DND-41 (cell line): ENCODE measurements around the gene SYNJ1.

Experiments
- ATAC-seq: fragments of 200-7000 bp; cut with Tn5 transposase; 3 replicates; pipeline ENCODE4 v1.9.1; 2021; ENCODE audit warnings: low read depth; ENCODE audit not compliant: insufficient read depth
- DNase-seq: peaks from one replicate; pipeline ENCODE4 v3.0.0-alpha.2; 2020
- H2AFZ ChIP-seq: 2 replicates; pipeline ENCODE4 v1.6.0; 2012; ENCODE audit warnings: low read depth, low read length
- H3K27ac ChIP-seq: 2 replicates; pipeline ENCODE4 v1.5.1; 2012; ENCODE audit warnings: low read length, inconsistent platforms
- H3K27me3 ChIP-seq: fragments of 200-600 bp; sonication (generic); 2 replicates; pipeline ENCODE4 v1.6.0; 2012; ENCODE audit warnings: low read length, mild to moderate bottlenecking, inconsistent platforms; ENCODE audit not compliant: insufficient read depth, poor library complexity
- H3K36me3 ChIP-seq: 2 replicates; pipeline ENCODE4 v1.5.1; 2012; ENCODE audit warnings: low read length, inconsistent platforms; ENCODE audit not compliant: insufficient read depth
- H3K4me1 ChIP-seq: 2 replicates; pipeline ENCODE4 v1.5.1; 2012; ENCODE audit warnings: mild to moderate bottlenecking, low read length; ENCODE audit not compliant: insufficient read depth
- H3K4me2 ChIP-seq: 2 replicates; pipeline ENCODE4 v1.6.0; 2012; ENCODE audit warnings: mild to moderate bottlenecking, moderate library complexity, low read length, inconsistent platforms; ENCODE audit not compliant: insufficient read depth
- H3K4me3 ChIP-seq, 2 experiments: fragments of 200-600 bp in 1 of 2; shearing (Covaris generic) in 1 of 2; 2 replicates each; pipeline ENCODE4 v1.5.1; 2012 to 2016; ENCODE audit warnings: inconsistent platforms in 2 of 2, low read length in 2 of 2, mild to moderate bottlenecking in 2 of 2, low read depth in 1 of 2, moderate library complexity in 1 of 2
- H3K79me2 ChIP-seq: 2 replicates; pipeline ENCODE4 v1.6.0; 2012; ENCODE audit warnings: low read length, inconsistent platforms; ENCODE audit not compliant: insufficient read depth
- H3K9ac ChIP-seq: 2 replicates; pipeline ENCODE4 v1.6.0; 2012; ENCODE audit warnings: low read depth, mild to moderate bottlenecking, inconsistent platforms, low read length, moderate library complexity
- H3K9me3 ChIP-seq: 2 replicates; pipeline ENCODE4 v1.5.1; 2012; ENCODE audit warnings: low read length, moderate library complexity, mild to moderate bottlenecking, inconsistent platforms; ENCODE audit not compliant: insufficient read depth, severe bottlenecking
- H4K20me1 ChIP-seq: 2 replicates; pipeline ENCODE4 v1.6.0; 2012; ENCODE audit warnings: low read length; ENCODE audit not compliant: insufficient read depth
- EZH2 ChIP-seq: IDR thresholded peaks from 3 replicates; pipeline ENCODE4 v1.6.1; 2012; ENCODE audit warnings: borderline replicate concordance, low read depth, mild to moderate bottlenecking, moderate library complexity, low read length, inconsistent platforms; ENCODE audit not compliant: severe bottlenecking
- TF ChIP-seq, protein P1 (sequence below): IDR thresholded peaks from 2 replicates; pipeline ENCODE4 v1.5.1; 2012; ENCODE audit warnings: borderline replicate concordance, low read length, moderate library complexity, mild to moderate bottlenecking; ENCODE audit not compliant: poor library complexity, severe bottlenecking; ENCODE audit errors: extremely low read depth

The SYNJ1 gene

DNA sequence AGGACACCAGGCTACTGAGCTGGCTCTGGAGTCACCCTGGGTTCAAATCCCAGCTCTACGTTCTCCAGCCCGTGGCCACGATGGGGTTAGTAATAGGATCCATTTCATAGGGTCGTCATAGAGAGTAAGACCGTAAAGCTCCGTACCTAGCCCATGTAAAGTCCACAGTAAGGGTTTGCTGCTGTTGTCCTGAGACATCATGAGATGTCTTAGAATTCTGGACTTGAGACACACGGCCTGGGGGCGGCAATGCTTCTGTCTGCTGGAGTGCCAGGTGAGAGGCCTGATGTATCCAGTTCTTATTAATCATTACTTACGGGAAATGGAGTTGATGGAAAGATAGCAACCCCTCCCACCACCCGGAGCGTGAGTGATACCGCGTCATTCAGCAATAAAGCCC is 146.1 kb downstream of the SYNJ1 start:
- DNase-seq: no peak
- no peaks in the 10 kb centered on the region for H3K27me3 ChIP-seq
- no peak for TF ChIP-seq EZH2
- TF ChIP-seq, protein P1, sequence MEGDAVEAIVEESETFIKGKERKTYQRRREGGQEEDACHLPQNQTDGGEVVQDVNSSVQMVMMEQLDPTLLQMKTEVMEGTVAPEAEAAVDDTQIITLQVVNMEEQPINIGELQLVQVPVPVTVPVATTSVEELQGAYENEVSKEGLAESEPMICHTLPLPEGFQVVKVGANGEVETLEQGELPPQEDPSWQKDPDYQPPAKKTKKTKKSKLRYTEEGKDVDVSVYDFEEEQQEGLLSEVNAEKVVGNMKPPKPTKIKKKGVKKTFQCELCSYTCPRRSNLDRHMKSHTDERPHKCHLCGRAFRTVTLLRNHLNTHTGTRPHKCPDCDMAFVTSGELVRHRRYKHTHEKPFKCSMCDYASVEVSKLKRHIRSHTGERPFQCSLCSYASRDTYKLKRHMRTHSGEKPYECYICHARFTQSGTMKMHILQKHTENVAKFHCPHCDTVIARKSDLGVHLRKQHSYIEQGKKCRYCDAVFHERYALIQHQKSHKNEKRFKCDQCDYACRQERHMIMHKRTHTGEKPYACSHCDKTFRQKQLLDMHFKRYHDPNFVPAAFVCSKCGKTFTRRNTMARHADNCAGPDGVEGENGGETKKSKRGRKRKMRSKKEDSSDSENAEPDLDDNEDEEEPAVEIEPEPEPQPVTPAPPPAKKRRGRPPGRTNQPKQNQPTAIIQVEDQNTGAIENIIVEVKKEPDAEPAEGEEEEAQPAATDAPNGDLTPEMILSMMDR: no peak
- no peaks in the 10 kb centered on the region for H3K79me2 ChIP-seq
- no peak for ATAC-seq
- H4K20me1 ChIP-seq: no peaks in the 10 kb centered on the region; the same call in 1 of the 2 replicates
- H3K9ac ChIP-seq: no peak overlapping the region
- no peak overlapping the region for H2AFZ ChIP-seq
- no peaks in the 10 kb centered on the region for H3K36me3 ChIP-seq
- H3K4me1 ChIP-seq: no peaks in the 10 kb centered on the region
- no peak overlapping the region for H3K4me2 ChIP-seq
- H3K27ac ChIP-seq: no peak overlapping the region
- no peak overlapping the region for H3K4me3 ChIP-seq
- H3K9me3 ChIP-seq: no peaks in the 10 kb centered on the region

DNA sequence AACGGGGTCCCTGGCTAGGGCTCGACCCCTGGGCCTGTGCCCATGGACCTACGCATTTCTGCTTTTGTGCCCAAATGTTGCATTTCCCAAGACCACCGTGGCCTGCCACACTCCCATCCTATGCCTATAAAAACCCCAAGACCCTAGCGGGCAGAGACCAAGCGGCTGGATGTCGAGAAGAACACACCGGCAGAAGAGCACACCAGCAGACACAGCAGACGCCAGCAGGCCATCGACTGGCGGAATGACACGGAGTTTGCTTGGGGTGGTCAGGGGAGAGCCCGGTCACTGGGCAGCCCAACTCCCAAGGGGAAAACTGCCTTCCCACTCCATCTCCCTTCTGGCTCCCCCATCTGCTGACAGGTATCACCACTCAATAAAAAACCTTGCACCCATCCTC is 146.9 kb downstream of the SYNJ1 start:
- Histone ChIP-seq H3K9ac (no peak overlapping the region), H3K4me2 (no peak overlapping the region), H3K27me3 (no peaks in the 10 kb centered on the region), H2AFZ (no peak overlapping the region), H3K36me3 (no peaks in the 10 kb centered on the region), H3K9me3 (no peaks in the 10 kb centered on the region), H3K79me2 (no peaks in the 10 kb centered on the region), H3K4me1 (no peaks in the 10 kb centered on the region), H3K27ac (no peak overlapping the region), H3K4me3 (no peak overlapping the region), H4K20me1 (no peaks in the 10 kb centered on the region; the same call in 1 of the 2 replicates)
- ATAC-seq (no peak), DNase-seq (no peak)
- no peak for TF ChIP-seq EZH2
- TF ChIP-seq, protein P1: no peak
